Testis (tissue), 3 donors: ENCODE results near the gene BAHCC1. TPM values are rescaled to one million over a fixed set of nuclear protein-coding genes. Genes with fewer than 3 reads are reported as not detected.

Experiments
- DNase-seq: peaks from one replicate; pipeline ENCODE4 v3.0.0-alpha.2; 2019
- H3K27ac ChIP-seq, 2 donors: fragments of 200-600 bp; sonication (generic); one replicate each; pipeline ENCODE4 v1.5.1; 2019
- H3K27me3 ChIP-seq: fragments of 200-600 bp; sonication (generic); one replicate; pipeline ENCODE4 v1.5.1; 2019
- H3K36me3 ChIP-seq: fragments of 200-600 bp; sonication (generic); one replicate; pipeline ENCODE4 v1.5.1; 2017; ENCODE audit warnings: low read depth; ENCODE audit errors: missing control alignments
- H3K4me1 ChIP-seq: fragments of 200-600 bp; sonication (generic); one replicate; pipeline ENCODE4 v1.5.1; 2019
- H3K4me3 ChIP-seq, 2 donors: fragments of 200-600 bp; sonication (generic); one replicate each; pipeline ENCODE4 v1.5.1; 2017 to 2019
- H3K9me3 ChIP-seq: fragments of 200-600 bp; sonication (generic); one replicate; pipeline ENCODE4 v1.5.1; 2017
- CTCF ChIP-seq, 3 experiments: fragments of 450-650 bp in 2 of 3; fragments of 200-600 bp in 1 of 3; sonication (generic) in 1 of 3; IDR thresholded peaks; one replicate each; pipeline ENCODE4 v1.5.1; 2016 to 2019; ENCODE audit warnings: antibody characterized with exemption in 3 of 3, mild to moderate bottlenecking in 2 of 3, moderate library complexity in 1 of 3
- POLR2A ChIP-seq: fragments of 450-650 bp; IDR thresholded peaks from one replicate; pipeline ENCODE4 v1.6.1; 2017; ENCODE audit warnings: antibody characterized with exemption, mild to moderate bottlenecking, moderate library complexity
- WGBS, 2 donors: methylation state at CpG; one replicate each; pipeline ENCODE4 v1.1.5; 2018; 5-methylcytosine and 5-hydroxymethylcytosine counted together
- intact Hi-C: fragments of 100-400 bp; cut with DNase I; formaldehyde crosslinking; loops from one replicate; pipeline ENCODE4 v1.15.1; 2023; ENCODE audit warnings: low total_unique reads
- polyA plus RNA-seq: library from polyadenylated mRNA; stranded (reverse); fragments of 350-450 nt; fragmentation: Illumina TruSeq; extraction: RNeasy Lipid Tissue Mini Kit (QIAGEN cat#74804); gene quantifications from one replicate; pipeline ENCODE4 v1.2.3, GENCODE V29; 2014; ENCODE audit warnings: low read depth, low replicate concordance; ENCODE audit not compliant: insufficient read depth
- total RNA-seq, 2 donors: library from RNA; depleted of rRNA; stranded (reverse); fragments of >200 nt; gene quantifications; one replicate each; pipeline ENCODE4 v1.2.3, GENCODE V29; 2016

BAHCC1 gene
- total and polyA plus RNA-seq, 3 donors from 2014 or later: 11.3 to 30.2 (median 29.2) TPM

GRCh38 chr17:81374890-81375289 is 20.4 kb upstream of the BAHCC1 start:
- intact Hi-C loops: no loop called here
- H3K36me3 ChIP-seq: no peaks in the 10 kb centered on the region

DNA sequence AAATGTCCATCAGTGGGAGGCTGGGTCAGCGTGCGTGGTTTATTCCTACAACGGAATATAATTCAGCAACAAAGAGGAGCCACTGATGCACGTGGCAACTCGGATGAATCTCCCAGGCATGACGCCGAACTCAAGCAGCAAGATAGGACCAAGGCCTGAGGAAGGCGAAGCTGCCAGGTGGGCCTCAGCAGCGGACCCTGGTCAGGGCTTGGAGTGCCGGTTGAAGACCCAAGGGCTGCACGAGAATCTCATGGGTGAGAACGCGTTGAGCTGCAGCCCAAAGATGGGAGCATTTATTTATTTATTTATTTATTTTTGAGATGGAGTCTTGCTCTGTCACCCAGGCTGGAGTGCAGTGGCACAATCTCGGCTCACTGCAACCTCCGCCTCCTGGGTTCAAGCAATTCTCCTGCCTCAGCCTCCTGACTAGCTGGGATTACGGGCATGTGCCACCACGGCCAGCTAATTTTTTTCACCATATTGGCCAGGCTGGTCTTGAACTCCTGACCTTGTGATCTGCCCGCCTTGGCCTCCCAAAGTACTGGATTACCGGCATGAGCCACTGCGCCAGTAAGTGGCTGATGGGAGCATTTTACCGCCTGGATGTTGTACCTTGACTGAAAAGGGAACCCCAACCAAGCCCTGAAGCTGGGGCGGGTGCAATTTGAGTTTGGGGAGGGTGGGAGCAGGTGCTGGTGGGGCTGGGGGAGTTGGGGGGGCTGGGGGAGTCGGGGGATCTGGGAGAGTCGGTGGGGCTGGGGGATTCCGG is 18.1 kb upstream of the BAHCC1 start:
- H3K4me1 ChIP-seq: no peaks in the 10 kb centered on the region
- no peak overlapping the region for H3K4me3 ChIP-seq
- H3K9me3 ChIP-seq: no peaks in the 10 kb centered on the region
- 90 to 93% methylated on average over 23 to 25 of the region's 25 CpGs for WGBS, 2 donors
- no peaks in the 10 kb centered on the region for H3K27me3 ChIP-seq
- intact Hi-C loops: no loop called here
- TF ChIP-seq POLR2A (no peak), CTCF (IDR thresholded peaks at IDR 0.05) (no peak)
- H3K27ac ChIP-seq: no peak overlapping the region
- no peak for DNase-seq
- no peaks in the 10 kb centered on the region for H3K36me3 ChIP-seq

More at GRCh38 chr17:81374890-81375289, 20.4 kb upstream of the BAHCC1 start:
- WGBS, 2 donors: 90 to 94% methylated on average over 5 of the region's 5 CpGs
- TF ChIP-seq POLR2A (no peak), CTCF (IDR thresholded peaks at IDR 0.05) (no peak)
- no peaks in the 10 kb centered on the region for H3K9me3 ChIP-seq
- DNase-seq: no peak
- no peak overlapping the region for H3K4me3 ChIP-seq
- no peak overlapping the region for H3K27ac ChIP-seq
- peaks cover 5% of the 10 kb centered on the region for H3K4me1 ChIP-seq
- H3K27me3 ChIP-seq: no peaks in the 10 kb centered on the region

- H3K27me3 ChIP-seq: no peaks in the 10 kb centered on the region
- no peak for DNase-seq
- no peak for TF ChIP-seq POLR2A
- no peak for TF ChIP-seq CTCF (IDR thresholded peaks at IDR 0.05)
- WGBS, 2 donors: 87% methylated on average over 11 of the region's 11 CpGs; no CpG with 5 or more reads in 1 of the 2 donors
- H3K4me3 ChIP-seq: no peak overlapping the region
- intact Hi-C loops: no loop called here
- no peaks in the 10 kb centered on the region for H3K36me3 ChIP-seq
- no peaks in the 10 kb centered on the region for H3K4me1 ChIP-seq
- H3K9me3 ChIP-seq: no peaks in the 10 kb centered on the region
- H3K27ac ChIP-seq: no peak overlapping the region
Observed at GRCh38 chr17:81378941-81379511, 16.2 kb upstream of the BAHCC1 start.

DNA sequence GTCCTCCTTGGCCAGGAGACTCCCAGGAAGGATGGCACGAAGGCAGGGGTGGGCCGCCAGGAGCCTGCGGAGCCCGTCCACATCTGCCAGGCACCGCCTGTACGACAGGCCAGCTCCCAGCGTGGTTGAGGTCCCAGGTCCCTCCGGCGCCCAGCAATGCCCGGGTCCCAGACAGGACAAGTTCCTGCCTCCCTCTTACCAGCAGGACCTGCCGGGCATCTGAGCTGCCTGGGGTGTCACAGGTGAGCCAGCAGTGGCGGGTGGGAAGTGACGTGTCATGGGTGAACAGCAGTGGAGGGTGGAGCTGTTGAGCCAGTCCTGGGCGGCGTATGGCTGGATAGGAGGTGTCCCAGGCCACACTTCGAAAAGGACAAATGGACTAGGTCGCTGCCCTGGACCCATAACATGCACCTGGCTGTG is 15.7 kb upstream of the BAHCC1 start:
- WGBS, 2 donors: 83 to 84% methylated on average over 10 to 11 of the region's 17 CpGs
- no peak for TF ChIP-seq POLR2A
- TF ChIP-seq CTCF (IDR thresholded peaks at IDR 0.05): no peak
- no peak for DNase-seq
- Histone ChIP-seq H3K27ac (no peak overlapping the region), H3K9me3 (no peaks in the 10 kb centered on the region), H3K36me3 (no peaks in the 10 kb centered on the region), H3K27me3 (no peaks in the 10 kb centered on the region), H3K4me1 (no peaks in the 10 kb centered on the region), H3K4me3 (no peak overlapping the region)
- intact Hi-C loops: no loop called here
